Neutrophil (primary cell): Measurements from ENCODE around the gene JPH2.

Source experiments
- H3K27ac ChIP-seq: fragments of 200-600 bp; sonication (generic); 2 replicates; pipeline ENCODE4 v1.5.1; 2016; ENCODE audit warnings: mild to moderate bottlenecking, moderate library complexity
- H3K27me3 ChIP-seq: fragments of 200-600 bp; sonication (generic); 2 replicates; pipeline ENCODE4 v1.6.0; 2016; ENCODE audit warnings: mild to moderate bottlenecking
- H3K36me3 ChIP-seq: fragments of 200-600 bp; sonication (generic); 2 replicates; pipeline ENCODE4 v1.5.1; 2017
- H3K4me1 ChIP-seq, 2 experiments: fragments of 200-600 bp in 1 of 2; sonication (generic) in 1 of 2; 1 replicate in 1 of 2; 2 replicates in 1 of 2; pipeline versions ENCODE4 v1.5.1 to v1.6.1; 2013 to 2016; ENCODE audit warnings: low read depth in 1 of 2, low read length in 1 of 2, mild to moderate bottlenecking in 1 of 2, moderate library complexity in 1 of 2; ENCODE audit not compliant: control insufficient read depth in 1 of 2, insufficient read depth in 1 of 2
- H3K4me3 ChIP-seq, 2 experiments: fragments of 200-600 bp in 1 of 2; sonication (generic) in 1 of 2; 1 replicate in 1 of 2; 2 replicates in 1 of 2; pipeline ENCODE4 v1.5.1; 2013 to 2016; ENCODE audit warnings: low read depth in 1 of 2, low read length in 1 of 2, mild to moderate bottlenecking in 1 of 2, moderate library complexity in 1 of 2
- H3K9me3 ChIP-seq: fragments of 200-600 bp; sonication (generic); 2 replicates; pipeline ENCODE4 v1.5.1; 2016
- CTCF ChIP-seq: fragments of 200-600 bp; sonication (generic); IDR thresholded peaks from 2 replicates; pipeline ENCODE4 v1.5.1; 2016; ENCODE audit warnings: antibody characterized with exemption

JPH2 gene

GRCh38 chr20:44113618-44114376 is 73.2 kb downstream of the JPH2 start:
- H3K27me3 ChIP-seq: peaks cover 86% of the 10 kb centered on the region
- no peaks in the 10 kb centered on the region for H3K4me1 ChIP-seq
- no peaks in the 10 kb centered on the region for H3K36me3 ChIP-seq
- H3K9me3 ChIP-seq: no peaks in the 10 kb centered on the region
- H3K4me3 ChIP-seq: no peak overlapping the region
- no peak overlapping the region for H3K27ac ChIP-seq
- no peak for TF ChIP-seq CTCF

- Histone ChIP-seq H3K36me3 (no peaks in the 10 kb centered on the region), H3K4me1 (no peaks in the 10 kb centered on the region), H3K4me3 (no peak overlapping the region), H3K27ac (no peak overlapping the region), H3K9me3 (no peaks in the 10 kb centered on the region), H3K27me3 (peaks cover 80% of the 10 kb centered on the region)
- no peak for TF ChIP-seq CTCF
Measured at GRCh38 chr20:44112889-44113617, 73.9 kb downstream of the JPH2 start.

GRCh38 chr20:44112456-44112855 is 74.5 kb downstream of the JPH2 start:
- Histone ChIP-seq H3K9me3 (no peaks in the 10 kb centered on the region), H3K27ac (no peak overlapping the region), H3K4me3 (no peak overlapping the region), H3K36me3 (no peaks in the 10 kb centered on the region), H3K4me1 (no peaks in the 10 kb centered on the region), H3K27me3 (peaks cover 78% of the 10 kb centered on the region)
- TF ChIP-seq CTCF: no peak

- H3K36me3 ChIP-seq: no peaks in the 10 kb centered on the region
- H3K4me1 ChIP-seq: no peaks in the 10 kb centered on the region
- H3K4me3 ChIP-seq: no peak overlapping the region
- TF ChIP-seq CTCF: no peak
- H3K27ac ChIP-seq: no peak overlapping the region
- H3K9me3 ChIP-seq: no peaks in the 10 kb centered on the region
- H3K27me3 ChIP-seq: peaks cover 78% of the 10 kb centered on the region
Measured at GRCh38 chr20:44111712-44112335, 75.2 kb downstream of the JPH2 start.

GRCh38 chr20:44110816-44111568 is 76.0 kb downstream of the JPH2 start:
- peaks cover 78% of the 10 kb centered on the region for H3K27me3 ChIP-seq
- TF ChIP-seq CTCF: no peak

More at GRCh38 chr20:44110816-44111568, 76.0 kb downstream of the JPH2 start:
- Histone ChIP-seq H3K36me3 (no peaks in the 10 kb centered on the region), H3K9me3 (no peaks in the 10 kb centered on the region), H3K4me3 (no peak overlapping the region), H3K4me1 (no peaks in the 10 kb centered on the region), H3K27ac (no peak overlapping the region)
